ENCODE measurements around the gene ECHDC1. TPM values are rescaled to one million over a fixed set of nuclear protein-coding genes. Genes with fewer than 3 reads are reported as not detected.

Gene ECHDC1
- total RNA-seq, 1 experiment from 2014 or later = 60.0 TPM

- TF ChIP-seq AFF4 (CRISPR knock-in tag; IDR thresholded peaks at IDR 0.05; ENCODE audit: borderline replicate concordance) = no peak
Measured at GRCh38 chr6:127328043-127328609, 15.3 kb downstream of the ECHDC1 start (continued).

- ChIA-PET POLR2A (no interaction called here), CTCF (interaction anchor here (0.8 to 1.2 kb wide), 2 partner anchors 18 to 101 kb away, joined by 3 read pairs; no protein-coding TSS in a partner anchor)
- peak overlapping the region; percentile 71; the same call in 1 of the 2 replicates for H3K27ac Mint-ChIP-seq
- peaks cover 12% of the 10 kb centered on the region for H3K36me3 Mint-ChIP-seq
- H3K27me3 Mint-ChIP-seq (ENCODE audit: low read depth) = no peaks in the 10 kb centered on the region
- no peaks in the 10 kb centered on the region for H3K9me3 Mint-ChIP-seq
- ATAC-seq = no peak
- H3K4me3 Mint-ChIP-seq = no peak overlapping the region
- H3K4me1 Mint-ChIP-seq = no peaks in the 10 kb centered on the region
- no peak for DNase-seq (ENCODE audit: low spot score)
- TF ChIP-seq HMGA2 (CRISPR knock-in tag; IDR thresholded peaks at IDR 0.05) = no peak
- TF ChIP-seq IRF1 (CRISPR knock-in tag; IDR thresholded peaks at IDR 0.05) = no peak
- no peak for TF ChIP-seq ARID4B (CRISPR knock-in tag; IDR thresholded peaks at IDR 0.05; ENCODE audit: borderline replicate concordance)
- TF ChIP-seq ZNF512 (CRISPR knock-in tag; IDR thresholded peaks at IDR 0.05; ENCODE audit: borderline replicate concordance) = no peak
- no peak for TF ChIP-seq TP53 (CRISPR knock-in tag; IDR thresholded peaks at IDR 0.05)
- TF ChIP-seq ERG (CRISPR knock-in tag; IDR thresholded peaks at IDR 0.05) = no peak
- TF ChIP-seq ZNF532 (CRISPR knock-in tag; IDR thresholded peaks at IDR 0.05; ENCODE audit: borderline replicate concordance) = no peak
- no peak for TF ChIP-seq STAT6 (CRISPR knock-in tag; conservative IDR thresholded peaks at IDR 0.05; ENCODE audit: low read depth)
- no peak for TF ChIP-seq E2F4 (CRISPR knock-in tag; IDR thresholded peaks at IDR 0.05; ENCODE audit: borderline replicate concordance, low read depth)
- TF ChIP-seq PRRX2 (CRISPR knock-in tag; IDR thresholded peaks at IDR 0.05) = no peak
- TF ChIP-seq ZNF263 (CRISPR knock-in tag; IDR thresholded peaks at IDR 0.05; ENCODE audit: low read depth) = no peak
- no peak for TF ChIP-seq ZMAT4 (CRISPR knock-in tag; IDR thresholded peaks at IDR 0.05)
Measured at GRCh38 chr6:127319686-127320085, 23.7 kb downstream of the ECHDC1 start.
